Erythroblast (primary cell): Measurements from ENCODE around the gene KCTD16.

Experiments
- GATA1 ChIP-seq: IDR thresholded peaks from 2 replicates; pipeline ENCODE4 v1.6.1; 2011; ENCODE audit warnings: low read depth, mild to moderate bottlenecking, control low read depth, low read length, moderate library complexity
- POLR2A ChIP-seq: IDR thresholded peaks from 2 replicates; pipeline ENCODE4 v1.6.1; 2011; ENCODE audit warnings: mild to moderate bottlenecking, low read length

DNA sequence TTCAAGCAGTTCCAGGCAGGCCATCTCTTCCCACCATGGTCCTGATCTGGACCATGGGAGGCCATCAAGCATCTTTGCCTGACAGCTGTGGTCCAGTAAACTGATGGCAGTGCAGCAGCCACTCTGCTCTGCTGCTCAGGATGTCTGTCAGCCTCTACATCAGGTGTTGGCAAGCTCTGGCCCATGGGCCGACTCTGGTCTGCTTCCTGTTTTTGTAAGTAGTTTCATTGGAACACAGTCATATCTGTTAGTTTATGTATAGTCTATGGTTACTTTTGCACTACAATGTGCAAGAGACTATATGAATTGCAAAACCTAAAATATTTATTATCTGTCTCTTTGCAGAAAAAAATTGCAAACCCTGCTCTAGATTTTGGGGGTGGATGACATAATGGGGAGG lies 225.0 kb downstream of the KCTD16 start:
- no peak for TF ChIP-seq POLR2A
- no peak for TF ChIP-seq GATA1
